Liver (tissue), 9 donors: ENCODE results near the gene SPSB1. TPM values are rescaled to one million over a fixed set of nuclear protein-coding genes. Genes with fewer than 3 reads are reported as not detected.

ENCODE experiments used
- DNase-seq: peaks from one replicate; pipeline ENCODE4 v3.0.0-alpha.2; 2017; ENCODE audit warnings: low spot score
- H3K27ac ChIP-seq, 2 donors: one replicate each; pipeline ENCODE4 v1.7.0; 2013; ENCODE audit warnings: inconsistent platforms in 2 of 2, low read length in 2 of 2, control low read depth in 1 of 2, low read depth in 1 of 2, mild to moderate bottlenecking in 1 of 2
- H3K27me3 ChIP-seq, 4 donors: one replicate each; pipeline versions ENCODE4 v1.6.1 to v1.7.0; 2013; ENCODE audit warnings: low read length in 3 of 4, inconsistent platforms in 1 of 4, mild to moderate bottlenecking in 1 of 4, moderate library complexity in 1 of 4; ENCODE audit not compliant: control insufficient read depth in 4 of 4, insufficient read depth in 4 of 4
- H3K36me3 ChIP-seq, 4 donors: one replicate each; pipeline versions ENCODE4 v1.6.1 to v1.7.0; 2013; ENCODE audit warnings: low read length in 3 of 4, mild to moderate bottlenecking in 3 of 4, low read depth in 1 of 4, moderate library complexity in 1 of 4; ENCODE audit not compliant: control insufficient read depth in 4 of 4, insufficient read depth in 3 of 4
- H3K4me1 ChIP-seq, 4 donors: one replicate each; pipeline versions ENCODE4 v1.6.1 to v1.7.0; 2013; ENCODE audit warnings: low read length in 3 of 4, mild to moderate bottlenecking in 3 of 4, moderate library complexity in 1 of 4; ENCODE audit not compliant: control insufficient read depth in 4 of 4, insufficient read depth in 4 of 4
- H3K4me3 ChIP-seq, 3 donors: one replicate each; pipeline versions ENCODE4 v1.6.1 to v1.7.0; 2013; ENCODE audit warnings: low read length in 3 of 3, control low read depth in 1 of 3, low read depth in 1 of 3, mild to moderate bottlenecking in 1 of 3
- H3K9ac ChIP-seq, 2 donors: one replicate each; pipeline ENCODE4 v1.7.0; 2013; ENCODE audit warnings: low read length in 2 of 2, mild to moderate bottlenecking in 2 of 2, moderate library complexity in 2 of 2, control low read depth in 1 of 2, low read depth in 1 of 2
- H3K9me3 ChIP-seq, 4 donors: one replicate each; pipeline versions ENCODE4 v1.6.1 to v1.7.0; 2013; ENCODE audit warnings: low read length in 3 of 4; ENCODE audit not compliant: control insufficient read depth in 4 of 4
- EGR1 ChIP-seq, 2 donors: IDR thresholded peaks; 2 replicates each; pipeline ENCODE4 v1.6.1; 2016 to 2018; ENCODE audit warnings: antibody characterized with exemption in 2 of 2, low read depth in 2 of 2
- FOXA1 ChIP-seq: IDR thresholded peaks from 2 replicates; pipeline ENCODE4 v1.6.1; 2016; ENCODE audit warnings: antibody characterized with exemption
- FOXA2 ChIP-seq: IDR thresholded peaks from 2 replicates; pipeline ENCODE4 v1.6.1; 2016; ENCODE audit warnings: antibody characterized with exemption
- GABPA ChIP-seq, 2 donors: IDR thresholded peaks in 1 of 2; conservative IDR thresholded peaks in 1 of 2; 2 replicates each; pipeline ENCODE4 v1.6.1; 2016; ENCODE audit warnings: antibody characterized with exemption in 2 of 2, mild to moderate bottlenecking in 1 of 2, moderate library complexity in 1 of 2
- HNF4A ChIP-seq, 2 donors: conservative IDR thresholded peaks; 2 replicates each; pipeline ENCODE4 v1.6.1; 2016; ENCODE audit warnings: antibody characterized with exemption in 2 of 2, mild to moderate bottlenecking in 2 of 2
- HNF4G ChIP-seq: IDR thresholded peaks from 2 replicates; pipeline ENCODE4 v1.6.1; 2016; ENCODE audit warnings: antibody characterized with exemption
- JUND ChIP-seq, 2 donors: IDR thresholded peaks; 2 replicates each; pipeline ENCODE4 v1.6.1; 2016; ENCODE audit warnings: antibody characterized with exemption in 2 of 2
- NR2F2 ChIP-seq: IDR thresholded peaks from 2 replicates; pipeline ENCODE4 v1.6.1; 2016; ENCODE audit warnings: antibody characterized with exemption
- RAD21 ChIP-seq, 2 donors: IDR thresholded peaks; 2 replicates each; pipeline ENCODE4 v1.6.1; 2016; ENCODE audit warnings: antibody characterized with exemption in 2 of 2, mild to moderate bottlenecking in 2 of 2
- RXRA ChIP-seq, 2 donors: IDR thresholded peaks; 2 replicates each; pipeline ENCODE4 v1.6.1; 2017 to 2018; ENCODE audit warnings: antibody characterized with exemption in 2 of 2, mild to moderate bottlenecking in 1 of 2
- SP1 ChIP-seq: IDR thresholded peaks from 2 replicates; pipeline ENCODE4 v1.6.1; 2018; ENCODE audit warnings: antibody characterized with exemption, mild to moderate bottlenecking
- TAF1 ChIP-seq: conservative IDR thresholded peaks from 2 replicates; pipeline ENCODE4 v1.6.1; 2016; ENCODE audit warnings: antibody characterized with exemption, mild to moderate bottlenecking
- YY1 ChIP-seq: IDR thresholded peaks from 2 replicates; pipeline ENCODE4 v1.6.1; 2016; ENCODE audit warnings: antibody characterized with exemption, mild to moderate bottlenecking
- WGBS: extraction: QIAGEN DNeasy Blood & Tissue Kit; methylation state at CpG from one replicate; pipeline ENCODE4 v1.1.7; 2013; 5-methylcytosine and 5-hydroxymethylcytosine counted together
- polyA plus RNA-seq, 2 donors: library from polyadenylated mRNA; stranded (reverse) in 1 of 2; unstranded in 1 of 2; fragments of 200-250 nt in 1 of 2; fragments of >200 nt in 1 of 2; fragmentation: Nextera tagmentation in 1 of 2; extraction: Ambion mirVana in 1 of 2; gene quantifications; one replicate each; pipeline versions ENCODE4 v1.2.1 to v1.2.3, GENCODE V29; 2013 to 2015
- total RNA-seq, 2 donors: library from RNA; depleted of rRNA; stranded (reverse); fragments of >200 nt; gene quantifications; one replicate each; pipeline ENCODE4 v1.2.3, GENCODE V29; 2014
- TF ChIP-seq, protein P1 (sequence below): fragments of 150-350 bp; IDR thresholded peaks from 2 replicates; pipeline ENCODE4 v1.5.1; 2017; ENCODE audit warnings: improper control_type of control experiment, low read depth, low read length; ENCODE audit not compliant: missing input control
- TF ChIP-seq, protein P2 (sequence below): IDR thresholded peaks from 2 replicates; pipeline ENCODE4 v1.6.1; 2016; ENCODE audit warnings: antibody characterized with exemption
- TF ChIP-seq, protein P3 (sequence below): IDR thresholded peaks from 2 replicates; pipeline ENCODE4 v1.6.1; 2016; ENCODE audit warnings: antibody characterized with exemption
- TF ChIP-seq, protein P4 (sequence below): IDR thresholded peaks from 2 replicates; pipeline ENCODE4 v1.6.1; 2016; ENCODE audit warnings: antibody characterized with exemption
- TF ChIP-seq, protein P5 (sequence below): IDR thresholded peaks from 2 replicates; pipeline ENCODE4 v1.6.1; 2016; ENCODE audit warnings: antibody characterized with exemption, mild to moderate bottlenecking
- donor health status: healthy.
- donor health status: healthy.
- donor health status: healthy.
- donor health status: healthy.
- donor health status: healthy.

Gene SPSB1
- total and polyA plus RNA-seq, 4 donors: 4.1 to 22.6 (median 14.8) TPM

DNA sequence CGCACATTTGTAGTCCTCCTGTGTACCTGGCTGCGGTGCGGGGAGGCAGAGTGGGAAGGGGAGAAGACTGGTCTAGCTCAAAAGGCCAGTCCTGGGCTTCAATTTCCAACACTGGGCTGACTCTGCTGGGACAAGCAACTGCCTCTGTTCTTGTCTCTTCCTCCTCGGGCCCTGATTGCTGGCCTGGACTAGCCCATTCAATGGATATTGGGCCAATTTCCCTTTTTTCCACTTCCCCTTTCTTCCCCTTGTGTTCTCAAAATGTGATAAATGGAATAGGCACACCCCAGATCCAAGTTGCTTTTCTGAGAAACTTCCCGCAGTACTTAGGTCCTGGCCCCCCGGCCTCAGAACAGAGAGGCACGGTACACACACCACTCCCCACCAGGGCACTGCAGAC lies 48.2 kb downstream of the SPSB1 start:
- whole genome bisulfite sequencing: 87% methylated on average over 7 of the region's 7 CpGs
- H3K36me3 ChIP-seq: no peaks in the 10 kb centered on the region
- no peak overlapping the region for H3K27ac ChIP-seq
- no peak overlapping the region for H3K9ac ChIP-seq
- DNase-seq: no peak
- H3K27me3 ChIP-seq: no peaks in the 10 kb centered on the region
- H3K9me3 ChIP-seq: no peaks in the 10 kb centered on the region
- H3K4me3 ChIP-seq: no peak overlapping the region
- no peak for TF ChIP-seq FOXA2
- no peak for TF ChIP-seq EGR1 (IDR thresholded peaks at IDR 0.05; ENCODE audit: low read depth in 2 of 2)
- no peak for TF ChIP-seq TAF1
- TF ChIP-seq, protein P1, sequence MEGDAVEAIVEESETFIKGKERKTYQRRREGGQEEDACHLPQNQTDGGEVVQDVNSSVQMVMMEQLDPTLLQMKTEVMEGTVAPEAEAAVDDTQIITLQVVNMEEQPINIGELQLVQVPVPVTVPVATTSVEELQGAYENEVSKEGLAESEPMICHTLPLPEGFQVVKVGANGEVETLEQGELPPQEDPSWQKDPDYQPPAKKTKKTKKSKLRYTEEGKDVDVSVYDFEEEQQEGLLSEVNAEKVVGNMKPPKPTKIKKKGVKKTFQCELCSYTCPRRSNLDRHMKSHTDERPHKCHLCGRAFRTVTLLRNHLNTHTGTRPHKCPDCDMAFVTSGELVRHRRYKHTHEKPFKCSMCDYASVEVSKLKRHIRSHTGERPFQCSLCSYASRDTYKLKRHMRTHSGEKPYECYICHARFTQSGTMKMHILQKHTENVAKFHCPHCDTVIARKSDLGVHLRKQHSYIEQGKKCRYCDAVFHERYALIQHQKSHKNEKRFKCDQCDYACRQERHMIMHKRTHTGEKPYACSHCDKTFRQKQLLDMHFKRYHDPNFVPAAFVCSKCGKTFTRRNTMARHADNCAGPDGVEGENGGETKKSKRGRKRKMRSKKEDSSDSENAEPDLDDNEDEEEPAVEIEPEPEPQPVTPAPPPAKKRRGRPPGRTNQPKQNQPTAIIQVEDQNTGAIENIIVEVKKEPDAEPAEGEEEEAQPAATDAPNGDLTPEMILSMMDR: no peak
- no peak for TF ChIP-seq HNF4A (conservative IDR thresholded peaks at IDR 0.05)
- TF ChIP-seq, protein P2, sequence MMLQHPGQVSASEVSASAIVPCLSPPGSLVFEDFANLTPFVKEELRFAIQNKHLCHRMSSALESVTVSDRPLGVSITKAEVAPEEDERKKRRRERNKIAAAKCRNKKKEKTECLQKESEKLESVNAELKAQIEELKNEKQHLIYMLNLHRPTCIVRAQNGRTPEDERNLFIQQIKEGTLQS: no peak
- TF ChIP-seq NR2F2: no peak
- TF ChIP-seq FOXA1: no peak
- TF ChIP-seq RXRA (IDR thresholded peaks at IDR 0.05): no peak
- TF ChIP-seq RAD21 (IDR thresholded peaks at IDR 0.05): no peak
- TF ChIP-seq SP1: no peak
- TF ChIP-seq GABPA (IDR thresholded peaks at IDR 0.05 in 1 of 2, conservative IDR thresholded peaks at IDR 0.05 in 1 of 2): no peak
- H3K4me1 ChIP-seq: peaks cover 0 to 13% (median 2%) of the 10 kb centered on the region in 4 donors

DNA sequence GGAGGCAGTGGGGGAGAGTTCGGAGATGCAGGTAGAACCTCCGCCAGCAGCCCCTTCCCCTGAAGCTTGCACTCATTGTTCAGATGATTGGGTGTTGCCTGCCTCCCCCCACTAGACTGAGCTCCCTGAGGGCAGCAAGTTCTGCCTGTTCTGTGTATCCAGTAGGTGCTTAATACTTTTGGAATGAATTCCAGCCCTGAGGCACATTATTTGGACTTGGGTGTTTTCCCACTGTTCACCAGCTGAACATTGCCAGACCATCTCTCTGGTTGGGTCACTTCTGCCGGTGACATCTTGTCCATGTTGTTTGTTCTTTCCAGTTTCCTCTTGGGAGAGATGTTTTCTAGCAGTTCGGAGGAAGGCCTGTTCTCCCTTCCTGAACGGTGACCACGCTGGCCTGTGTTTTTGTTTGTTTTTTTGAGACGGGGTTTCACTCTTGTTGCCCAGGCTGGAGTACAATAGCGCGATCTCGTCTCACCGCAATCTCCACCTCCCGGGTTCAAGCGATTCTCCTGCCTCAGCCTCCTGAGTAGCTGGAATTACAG lies 48.7 kb downstream of the SPSB1 start:
- Histone ChIP-seq H3K36me3 (no peaks in the 10 kb centered on the region), H3K4me1 (peaks cover 0 to 13% (median 2%) of the 10 kb centered on the region in 4 donors), H3K27me3 (no peaks in the 10 kb centered on the region), H3K27ac (no peak overlapping the region), H3K4me3 (no peak overlapping the region), H3K9ac (no peak overlapping the region), H3K9me3 (no peaks in the 10 kb centered on the region)
- DNase-seq: no peak
- 88% methylated on average over 13 of the region's 13 CpGs for WGBS
- TF ChIP-seq FOXA2 (no peak), SP1 (no peak), HNF4G (no peak), NR2F2 (no peak), FOXA1 (no peak), GABPA (IDR thresholded peaks at IDR 0.05 in 1 of 2, conservative IDR thresholded peaks at IDR 0.05 in 1 of 2) (no peak), HNF4A (conservative IDR thresholded peaks at IDR 0.05) (no peak), YY1 (no peak), TAF1 (no peak), EGR1 (IDR thresholded peaks at IDR 0.05; ENCODE audit: low read depth in 2 of 2) (no peak), RAD21 (IDR thresholded peaks at IDR 0.05) (no peak), JUND (IDR thresholded peaks at IDR 0.05) (no peak), RXRA (IDR thresholded peaks at IDR 0.05) (no peak)
- TF ChIP-seq, protein P3, sequence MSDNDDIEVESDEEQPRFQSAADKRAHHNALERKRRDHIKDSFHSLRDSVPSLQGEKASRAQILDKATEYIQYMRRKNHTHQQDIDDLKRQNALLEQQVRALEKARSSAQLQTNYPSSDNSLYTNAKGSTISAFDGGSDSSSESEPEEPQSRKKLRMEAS: no peak
- TF ChIP-seq, protein P2: no peak
- TF ChIP-seq, protein P1: no peak
- TF ChIP-seq, protein P4, sequence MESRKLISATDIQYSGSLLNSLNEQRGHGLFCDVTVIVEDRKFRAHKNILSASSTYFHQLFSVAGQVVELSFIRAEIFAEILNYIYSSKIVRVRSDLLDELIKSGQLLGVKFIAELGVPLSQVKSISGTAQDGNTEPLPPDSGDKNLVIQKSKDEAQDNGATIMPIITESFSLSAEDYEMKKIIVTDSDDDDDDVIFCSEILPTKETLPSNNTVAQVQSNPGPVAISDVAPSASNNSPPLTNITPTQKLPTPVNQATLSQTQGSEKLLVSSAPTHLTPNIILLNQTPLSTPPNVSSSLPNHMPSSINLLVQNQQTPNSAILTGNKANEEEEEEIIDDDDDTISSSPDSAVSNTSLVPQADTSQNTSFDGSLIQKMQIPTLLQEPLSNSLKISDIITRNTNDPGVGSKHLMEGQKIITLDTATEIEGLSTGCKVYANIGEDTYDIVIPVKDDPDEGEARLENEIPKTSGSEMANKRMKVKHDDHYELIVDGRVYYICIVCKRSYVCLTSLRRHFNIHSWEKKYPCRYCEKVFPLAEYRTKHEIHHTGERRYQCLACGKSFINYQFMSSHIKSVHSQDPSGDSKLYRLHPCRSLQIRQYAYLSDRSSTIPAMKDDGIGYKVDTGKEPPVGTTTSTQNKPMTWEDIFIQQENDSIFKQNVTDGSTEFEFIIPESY: no peak
- TF ChIP-seq, protein P5, sequence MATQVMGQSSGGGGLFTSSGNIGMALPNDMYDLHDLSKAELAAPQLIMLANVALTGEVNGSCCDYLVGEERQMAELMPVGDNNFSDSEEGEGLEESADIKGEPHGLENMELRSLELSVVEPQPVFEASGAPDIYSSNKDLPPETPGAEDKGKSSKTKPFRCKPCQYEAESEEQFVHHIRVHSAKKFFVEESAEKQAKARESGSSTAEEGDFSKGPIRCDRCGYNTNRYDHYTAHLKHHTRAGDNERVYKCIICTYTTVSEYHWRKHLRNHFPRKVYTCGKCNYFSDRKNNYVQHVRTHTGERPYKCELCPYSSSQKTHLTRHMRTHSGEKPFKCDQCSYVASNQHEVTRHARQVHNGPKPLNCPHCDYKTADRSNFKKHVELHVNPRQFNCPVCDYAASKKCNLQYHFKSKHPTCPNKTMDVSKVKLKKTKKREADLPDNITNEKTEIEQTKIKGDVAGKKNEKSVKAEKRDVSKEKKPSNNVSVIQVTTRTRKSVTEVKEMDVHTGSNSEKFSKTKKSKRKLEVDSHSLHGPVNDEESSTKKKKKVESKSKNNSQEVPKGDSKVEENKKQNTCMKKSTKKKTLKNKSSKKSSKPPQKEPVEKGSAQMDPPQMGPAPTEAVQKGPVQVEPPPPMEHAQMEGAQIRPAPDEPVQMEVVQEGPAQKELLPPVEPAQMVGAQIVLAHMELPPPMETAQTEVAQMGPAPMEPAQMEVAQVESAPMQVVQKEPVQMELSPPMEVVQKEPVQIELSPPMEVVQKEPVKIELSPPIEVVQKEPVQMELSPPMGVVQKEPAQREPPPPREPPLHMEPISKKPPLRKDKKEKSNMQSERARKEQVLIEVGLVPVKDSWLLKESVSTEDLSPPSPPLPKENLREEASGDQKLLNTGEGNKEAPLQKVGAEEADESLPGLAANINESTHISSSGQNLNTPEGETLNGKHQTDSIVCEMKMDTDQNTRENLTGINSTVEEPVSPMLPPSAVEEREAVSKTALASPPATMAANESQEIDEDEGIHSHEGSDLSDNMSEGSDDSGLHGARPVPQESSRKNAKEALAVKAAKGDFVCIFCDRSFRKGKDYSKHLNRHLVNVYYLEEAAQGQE: no peak
